ENCODE data around the gene TMPRSS4. TPM values are rescaled to one million over a fixed set of nuclear protein-coding genes. Genes with fewer than 3 reads are reported as not detected.

The TMPRSS4 gene
- total RNA-seq, 1 experiment from 2014 or later: not detected

GRCh38 chr11:118164885-118165284 is 88.0 kb downstream of the TMPRSS4 start:
- in situ Hi-C loops (cut with HindIII; ENCODE audit: low pct_unique_long_range_greater_than_20kb, low sequenced_read_pairs): no loop called here
- no peaks in the 10 kb centered on the region for H3K36me3 ChIP-seq (ENCODE audit: control insufficient read depth, insufficient read depth, low read length)
- no peaks in the 10 kb centered on the region for H3K9me3 ChIP-seq (ENCODE audit: control insufficient read depth, insufficient read depth, low read depth, low read length)
- POLR2A ChIA-PET: no interaction called here
- no TSS peak for BruUV-seq (replicated peaks)
- ATAC-seq: no peak
- CTCF ChIA-PET: no interaction called here
- TF ChIP-seq TCF7L2 (IDR thresholded peaks at IDR 0.05; ENCODE audit: low read depth, low read length) (no peak), SIN3A (IDR thresholded peaks at IDR 0.05; ENCODE audit: borderline replicate concordance, insufficient read depth, low read depth, low read length) (no peak), POLR2AphosphoS5 (IDR thresholded peaks at IDR 0.05; ENCODE audit: low read depth, low read length) (no peak)
- TF ChIP-seq, protein P1, sequence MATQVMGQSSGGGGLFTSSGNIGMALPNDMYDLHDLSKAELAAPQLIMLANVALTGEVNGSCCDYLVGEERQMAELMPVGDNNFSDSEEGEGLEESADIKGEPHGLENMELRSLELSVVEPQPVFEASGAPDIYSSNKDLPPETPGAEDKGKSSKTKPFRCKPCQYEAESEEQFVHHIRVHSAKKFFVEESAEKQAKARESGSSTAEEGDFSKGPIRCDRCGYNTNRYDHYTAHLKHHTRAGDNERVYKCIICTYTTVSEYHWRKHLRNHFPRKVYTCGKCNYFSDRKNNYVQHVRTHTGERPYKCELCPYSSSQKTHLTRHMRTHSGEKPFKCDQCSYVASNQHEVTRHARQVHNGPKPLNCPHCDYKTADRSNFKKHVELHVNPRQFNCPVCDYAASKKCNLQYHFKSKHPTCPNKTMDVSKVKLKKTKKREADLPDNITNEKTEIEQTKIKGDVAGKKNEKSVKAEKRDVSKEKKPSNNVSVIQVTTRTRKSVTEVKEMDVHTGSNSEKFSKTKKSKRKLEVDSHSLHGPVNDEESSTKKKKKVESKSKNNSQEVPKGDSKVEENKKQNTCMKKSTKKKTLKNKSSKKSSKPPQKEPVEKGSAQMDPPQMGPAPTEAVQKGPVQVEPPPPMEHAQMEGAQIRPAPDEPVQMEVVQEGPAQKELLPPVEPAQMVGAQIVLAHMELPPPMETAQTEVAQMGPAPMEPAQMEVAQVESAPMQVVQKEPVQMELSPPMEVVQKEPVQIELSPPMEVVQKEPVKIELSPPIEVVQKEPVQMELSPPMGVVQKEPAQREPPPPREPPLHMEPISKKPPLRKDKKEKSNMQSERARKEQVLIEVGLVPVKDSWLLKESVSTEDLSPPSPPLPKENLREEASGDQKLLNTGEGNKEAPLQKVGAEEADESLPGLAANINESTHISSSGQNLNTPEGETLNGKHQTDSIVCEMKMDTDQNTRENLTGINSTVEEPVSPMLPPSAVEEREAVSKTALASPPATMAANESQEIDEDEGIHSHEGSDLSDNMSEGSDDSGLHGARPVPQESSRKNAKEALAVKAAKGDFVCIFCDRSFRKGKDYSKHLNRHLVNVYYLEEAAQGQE (IDR thresholded peaks at IDR 0.05; ENCODE audit: insufficient read depth in 1 of 2, low read depth in 2 of 2, low read length in 1 of 2): no peak
- TF ChIP-seq, protein P2, sequence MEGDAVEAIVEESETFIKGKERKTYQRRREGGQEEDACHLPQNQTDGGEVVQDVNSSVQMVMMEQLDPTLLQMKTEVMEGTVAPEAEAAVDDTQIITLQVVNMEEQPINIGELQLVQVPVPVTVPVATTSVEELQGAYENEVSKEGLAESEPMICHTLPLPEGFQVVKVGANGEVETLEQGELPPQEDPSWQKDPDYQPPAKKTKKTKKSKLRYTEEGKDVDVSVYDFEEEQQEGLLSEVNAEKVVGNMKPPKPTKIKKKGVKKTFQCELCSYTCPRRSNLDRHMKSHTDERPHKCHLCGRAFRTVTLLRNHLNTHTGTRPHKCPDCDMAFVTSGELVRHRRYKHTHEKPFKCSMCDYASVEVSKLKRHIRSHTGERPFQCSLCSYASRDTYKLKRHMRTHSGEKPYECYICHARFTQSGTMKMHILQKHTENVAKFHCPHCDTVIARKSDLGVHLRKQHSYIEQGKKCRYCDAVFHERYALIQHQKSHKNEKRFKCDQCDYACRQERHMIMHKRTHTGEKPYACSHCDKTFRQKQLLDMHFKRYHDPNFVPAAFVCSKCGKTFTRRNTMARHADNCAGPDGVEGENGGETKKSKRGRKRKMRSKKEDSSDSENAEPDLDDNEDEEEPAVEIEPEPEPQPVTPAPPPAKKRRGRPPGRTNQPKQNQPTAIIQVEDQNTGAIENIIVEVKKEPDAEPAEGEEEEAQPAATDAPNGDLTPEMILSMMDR (IDR thresholded peaks at IDR 0.05): no peak
- H3K27me3 ChIP-seq (ENCODE audit: control insufficient read depth, insufficient read depth, low read length): peaks cover 15% of the 10 kb centered on the region
- H3K27ac ChIP-seq (ENCODE audit: low read length): no peak overlapping the region
- no peak for DNase-seq (ENCODE audit: low read depth, low spot score)
- no peak overlapping the region for H3K4me3 ChIP-seq (ENCODE audit: low read depth in 2 of 2, low read length in 2 of 2)
- H3K4me1 ChIP-seq (ENCODE audit: control insufficient read depth, insufficient read depth, low read length): no peaks in the 10 kb centered on the region
- intact Hi-C loops (cut with micrococcal nuclease; ENCODE audit: unreplicated experiment): no loop called here

DNA sequence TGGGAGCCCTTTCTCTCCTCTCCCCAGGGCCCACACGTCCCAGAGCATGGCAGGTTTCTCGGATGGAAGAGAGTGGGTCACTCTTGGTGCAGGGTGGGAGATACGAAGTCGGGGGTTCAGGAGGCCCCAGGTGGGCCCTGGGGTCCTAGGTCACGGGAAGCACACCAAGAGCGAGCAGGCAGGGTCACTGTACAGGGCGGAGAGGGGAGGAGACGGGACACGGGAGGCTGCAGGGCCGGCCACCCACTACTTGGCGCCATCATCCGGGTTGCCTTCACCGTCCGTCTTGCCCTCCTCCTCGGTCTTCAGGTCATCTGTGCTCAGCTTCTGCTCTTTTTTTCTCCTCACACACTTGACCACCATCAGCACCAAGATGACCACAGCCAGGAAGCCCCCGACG is 89.8 kb downstream of the TMPRSS4 start:
- in situ Hi-C loops (cut with HindIII; ENCODE audit: low pct_unique_long_range_greater_than_20kb, low sequenced_read_pairs) (no loop called here), intact Hi-C loops (cut with micrococcal nuclease; ENCODE audit: unreplicated experiment) (no loop called here)
- BruUV-seq (replicated peaks): no TSS peak
- CTCF ChIA-PET: interaction anchor here (0.6 to 1.0 kb wide), 2 partner anchors 12 to 14 kb away, joined by 3 to 5 read pairs; partner anchors contain the start of gene SCN4B
- POLR2A ChIA-PET: no interaction called here
- Histone ChIP-seq H3K9me3 (ENCODE audit: control insufficient read depth, insufficient read depth, low read depth, low read length) (no peaks in the 10 kb centered on the region), H3K4me3 (ENCODE audit: low read depth in 2 of 2, low read length in 2 of 2) (no peak overlapping the region), H3K27ac (ENCODE audit: low read length) (no peak overlapping the region), H3K36me3 (ENCODE audit: control insufficient read depth, insufficient read depth, low read length) (no peaks in the 10 kb centered on the region), H3K4me1 (ENCODE audit: control insufficient read depth, insufficient read depth, low read length) (no peaks in the 10 kb centered on the region), H3K27me3 (ENCODE audit: control insufficient read depth, insufficient read depth, low read length) (peaks cover 12% of the 10 kb centered on the region)
- no peak for DNase-seq (ENCODE audit: low read depth, low spot score)
- TF ChIP-seq POLR2AphosphoS5 (IDR thresholded peaks at IDR 0.05; ENCODE audit: low read depth, low read length): no peak
- TF ChIP-seq, protein P1 (IDR thresholded peaks at IDR 0.05; ENCODE audit: insufficient read depth in 1 of 2, low read depth in 2 of 2, low read length in 1 of 2): no peak
- TF ChIP-seq, protein P2 (IDR thresholded peaks at IDR 0.05): no peak
- no peak for TF ChIP-seq SIN3A (IDR thresholded peaks at IDR 0.05; ENCODE audit: borderline replicate concordance, insufficient read depth, low read depth, low read length)
- TF ChIP-seq TCF7L2 (IDR thresholded peaks at IDR 0.05; ENCODE audit: low read depth, low read length): no peak
- ATAC-seq: no peak

All from Panc1 (cell line).